Gastroesophageal sphincter (tissue), 4 donors: Measurements from ENCODE around the gene MVD. TPM values are rescaled to one million over a fixed set of nuclear protein-coding genes. Genes with fewer than 3 reads are reported as not detected.

Experiments used
- ATAC-seq: fragments of 150-250 bp; one replicate; pipeline ENCODE4 v1.9.1; 2016; ENCODE audit warnings: mild to moderate bottlenecking, moderate library complexity
- H3K27ac ChIP-seq, 4 donors: fragments of 200-600 bp; sonication (generic) in 3 of 4; 1 replicate in 3 of 4; 2 replicates in 1 of 4; pipeline ENCODE4 v1.5.1; 2016 to 2019
- H3K27me3 ChIP-seq: fragments of 200-600 bp; sonication (generic); one replicate; pipeline ENCODE4 v1.5.1; 2019
- H3K36me3 ChIP-seq, 2 donors: fragments of 200-600 bp; sonication (generic); one replicate each; pipeline ENCODE4 v1.5.1; 2019; ENCODE audit warnings: control low read depth in 1 of 2
- H3K4me1 ChIP-seq, 3 donors: fragments of 200-600 bp; sonication (generic); 1 replicate in 2 of 3; 2 replicates in 1 of 3; pipeline ENCODE4 v1.5.1; 2016 to 2019; ENCODE audit warnings: control low read depth in 2 of 3
- H3K4me3 ChIP-seq, 2 donors: fragments of 200-600 bp; sonication (generic); one replicate each; pipeline ENCODE4 v1.5.1; 2019; ENCODE audit warnings: mild to moderate bottlenecking in 1 of 2, moderate library complexity in 1 of 2
- H3K9me3 ChIP-seq, 3 donors: fragments of 200-600 bp; sonication (generic); one replicate each; pipeline ENCODE4 v1.5.1; 2017 to 2019; ENCODE audit warnings: control low read depth in 2 of 3
- EP300 ChIP-seq: sonication (generic); formaldehyde crosslinking; IDR thresholded peaks from one replicate; pipeline ENCODE4 v1.6.1; 2017; ENCODE audit warnings: antibody characterized with exemption, mild to moderate bottlenecking
- POLR2A ChIP-seq, 2 donors: fragments of 450-650 bp; IDR thresholded peaks; one replicate each; pipeline ENCODE4 v1.6.1; 2017; ENCODE audit warnings: antibody characterized with exemption in 2 of 2, mild to moderate bottlenecking in 2 of 2, moderate library complexity in 1 of 2
- POLR2AphosphoS5 ChIP-seq: sonication (generic); formaldehyde crosslinking; IDR thresholded peaks from one replicate; pipeline ENCODE4 v1.6.1; 2017; ENCODE audit warnings: antibody characterized with exemption
- WGBS, 2 donors: methylation state at CpG; one replicate each; pipeline ENCODE4 v1.1.5; 2018; ENCODE audit warnings: low coverage in 1 of 2; 5-methylcytosine and 5-hydroxymethylcytosine counted together
- total RNA-seq, 4 donors: library from RNA; depleted of rRNA; stranded (reverse); fragments of >200 nt; gene quantifications; one replicate each; pipeline ENCODE4 v1.1.0, GENCODE V29; 2016
- TF ChIP-seq, protein P1 (sequence below), 4 experiments: fragments of 200-600 bp in 2 of 4; fragments of 450-650 bp in 2 of 4; sonication (generic) in 1 of 4; IDR thresholded peaks; one replicate each; pipeline ENCODE4 v1.5.1; 2017 to 2019; ENCODE audit warnings: antibody characterized with exemption in 4 of 4, mild to moderate bottlenecking in 2 of 4, moderate library complexity in 2 of 4

MVD gene
- total RNA-seq, 4 donors from 2014 or later, result 21.3 to 30.3 (median 26.6) TPM

DNA sequence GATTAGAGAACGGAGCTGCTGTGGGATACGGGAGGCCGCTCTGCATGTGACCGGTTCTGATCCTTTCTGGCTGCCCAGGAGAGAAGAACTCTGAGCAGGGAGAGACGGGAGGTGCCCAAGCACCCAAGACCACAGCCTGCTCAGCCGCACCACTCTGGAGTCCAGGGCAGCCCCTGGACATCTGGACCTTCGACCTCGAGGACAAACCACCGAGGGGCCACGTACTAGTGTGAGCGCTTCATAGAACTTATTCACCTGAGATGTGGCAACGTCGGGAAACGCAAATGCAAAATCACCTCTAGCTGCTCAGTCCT is 37.4 kb upstream of the MVD start:
- ATAC-seq, result no peak
- no peaks in the 10 kb centered on the region for H3K27me3 ChIP-seq
- TF ChIP-seq POLR2AphosphoS5 (no peak), EP300 (no peak), POLR2A (IDR thresholded peaks at IDR 0.05) (no peak)
- TF ChIP-seq, protein P1, sequence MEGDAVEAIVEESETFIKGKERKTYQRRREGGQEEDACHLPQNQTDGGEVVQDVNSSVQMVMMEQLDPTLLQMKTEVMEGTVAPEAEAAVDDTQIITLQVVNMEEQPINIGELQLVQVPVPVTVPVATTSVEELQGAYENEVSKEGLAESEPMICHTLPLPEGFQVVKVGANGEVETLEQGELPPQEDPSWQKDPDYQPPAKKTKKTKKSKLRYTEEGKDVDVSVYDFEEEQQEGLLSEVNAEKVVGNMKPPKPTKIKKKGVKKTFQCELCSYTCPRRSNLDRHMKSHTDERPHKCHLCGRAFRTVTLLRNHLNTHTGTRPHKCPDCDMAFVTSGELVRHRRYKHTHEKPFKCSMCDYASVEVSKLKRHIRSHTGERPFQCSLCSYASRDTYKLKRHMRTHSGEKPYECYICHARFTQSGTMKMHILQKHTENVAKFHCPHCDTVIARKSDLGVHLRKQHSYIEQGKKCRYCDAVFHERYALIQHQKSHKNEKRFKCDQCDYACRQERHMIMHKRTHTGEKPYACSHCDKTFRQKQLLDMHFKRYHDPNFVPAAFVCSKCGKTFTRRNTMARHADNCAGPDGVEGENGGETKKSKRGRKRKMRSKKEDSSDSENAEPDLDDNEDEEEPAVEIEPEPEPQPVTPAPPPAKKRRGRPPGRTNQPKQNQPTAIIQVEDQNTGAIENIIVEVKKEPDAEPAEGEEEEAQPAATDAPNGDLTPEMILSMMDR (IDR thresholded peaks at IDR 0.05), result no peak
- H3K9me3 ChIP-seq, result no peaks in the 10 kb centered on the region
- H3K4me3 ChIP-seq, result no peak overlapping the region
- 68 to 80% methylated on average over 6 to 7 of the region's 14 CpGs for WGBS, 2 donors
- H3K36me3 ChIP-seq, result peaks cover 0 to 75% of the 10 kb centered on the region in 2 donors
- H3K27ac ChIP-seq, result peak overlapping the region in 3 of 4 donors; percentile 24 to 90 (median 37)
- H3K4me1 ChIP-seq, result peaks cover 0 to 57% (median 15%) of the 10 kb centered on the region in 3 donors

DNA sequence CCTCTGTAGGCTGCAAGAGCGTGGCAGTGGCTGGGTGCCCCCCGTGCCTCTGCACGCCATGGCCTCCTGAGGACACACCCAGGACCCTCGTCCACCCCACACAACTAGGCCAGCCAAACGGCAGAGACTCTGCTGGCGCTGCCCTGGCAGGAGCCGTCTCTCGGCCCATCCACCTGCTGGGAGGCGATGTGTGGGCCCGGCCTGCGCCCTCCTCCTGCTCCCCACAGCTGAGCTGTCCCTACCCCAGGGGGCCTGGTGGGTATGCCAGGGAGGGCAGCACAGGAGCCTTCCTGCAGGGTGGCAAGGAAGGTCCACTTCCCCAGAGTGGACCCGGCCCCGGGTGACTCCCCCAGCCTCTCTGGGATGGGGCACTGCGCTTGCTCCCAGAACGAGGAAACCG is 36.3 kb upstream of the MVD start:
- Histone ChIP-seq H3K27ac (no peak overlapping the region), H3K27me3 (no peaks in the 10 kb centered on the region), H3K4me3 (no peak overlapping the region), H3K4me1 (peaks cover 0 to 46% (median 6%) of the 10 kb centered on the region in 3 donors), H3K36me3 (peaks cover 0 to 78% of the 10 kb centered on the region in 2 donors), H3K9me3 (no peaks in the 10 kb centered on the region)
- no CpG with 5 or more reads among the region's 16 CpGs for WGBS, 2 donors
- TF ChIP-seq, protein P1 (IDR thresholded peaks at IDR 0.05), result no peak
- no peak for TF ChIP-seq POLR2A (IDR thresholded peaks at IDR 0.05)
- no peak for ATAC-seq

DNA sequence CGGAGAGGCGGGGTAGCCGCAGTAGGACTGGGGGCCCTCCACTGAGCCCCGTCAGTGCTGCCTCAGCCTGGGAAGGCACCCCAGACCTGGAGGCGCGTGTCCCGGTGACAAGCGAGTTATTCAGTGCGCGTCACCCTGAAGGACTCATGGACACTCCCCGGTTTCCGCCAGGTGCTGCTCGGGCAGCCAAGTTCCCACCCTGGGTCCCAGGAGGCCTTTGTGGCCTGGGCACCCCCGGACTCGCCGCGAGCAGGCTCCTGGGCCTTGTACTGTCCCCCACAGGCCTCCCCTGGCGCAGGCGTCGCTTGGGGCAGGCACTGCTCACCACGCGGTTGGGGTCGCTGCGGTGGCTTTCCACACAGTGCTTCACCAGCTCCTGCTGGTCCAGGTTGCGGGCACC is 35.8 kb upstream of the MVD start:
- peaks cover 0 to 41% (median 6%) of the 10 kb centered on the region in 3 donors for H3K4me1 ChIP-seq
- no peak for TF ChIP-seq POLR2A (IDR thresholded peaks at IDR 0.05)
- H3K27ac ChIP-seq, result no peak overlapping the region
- no peaks in the 10 kb centered on the region for H3K27me3 ChIP-seq
- peaks cover 0 to 78% of the 10 kb centered on the region in 2 donors for H3K36me3 ChIP-seq
- no peak for ATAC-seq
- no peaks in the 10 kb centered on the region for H3K9me3 ChIP-seq
- WGBS, 2 donors, result 94% methylated on average over 3 of the region's 25 CpGs; no CpG with 5 or more reads in 1 of the 2 donors
- no peak overlapping the region for H3K4me3 ChIP-seq

DNA sequence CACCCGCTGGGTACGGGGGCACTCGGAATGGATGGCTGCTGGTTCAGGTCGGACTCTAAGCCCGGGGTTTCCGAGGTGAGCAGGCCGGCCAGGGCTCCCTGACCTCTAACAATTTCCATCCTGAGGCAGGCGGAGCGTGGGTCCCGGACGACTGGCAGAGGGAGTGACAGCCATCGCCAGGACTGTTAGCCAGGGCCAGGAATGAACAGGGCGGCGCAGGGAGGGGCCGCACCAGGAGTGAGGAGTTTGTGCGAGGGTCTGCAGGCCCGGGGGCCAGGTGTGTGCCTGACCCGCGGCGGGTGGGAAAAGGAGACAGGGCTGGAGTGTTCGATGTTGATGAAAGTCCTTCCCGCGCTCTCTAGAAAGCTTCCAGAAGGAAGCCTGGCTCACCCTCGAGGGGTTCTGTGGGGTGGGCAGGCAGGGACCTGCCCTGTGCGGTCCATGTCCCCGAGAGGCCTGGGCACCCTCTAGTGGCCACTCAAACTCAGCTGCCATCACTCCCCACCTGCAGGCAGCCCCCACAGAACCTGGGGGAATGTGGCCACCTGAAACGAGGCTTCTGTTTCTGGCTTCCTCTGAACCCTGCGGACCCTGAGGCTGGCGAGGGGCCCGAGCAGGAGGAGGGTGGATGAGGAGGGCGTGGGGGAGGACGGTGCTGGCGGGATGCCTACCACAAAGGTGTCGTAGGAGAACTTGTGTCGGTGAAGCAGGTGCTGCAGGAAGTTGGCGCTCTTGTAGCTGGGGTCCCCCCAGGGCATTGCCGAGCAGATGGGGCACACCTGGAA is 35.1 kb upstream of the MVD start:
- peaks cover 0 to 78% of the 10 kb centered on the region in 2 donors for H3K36me3 ChIP-seq

DNA sequence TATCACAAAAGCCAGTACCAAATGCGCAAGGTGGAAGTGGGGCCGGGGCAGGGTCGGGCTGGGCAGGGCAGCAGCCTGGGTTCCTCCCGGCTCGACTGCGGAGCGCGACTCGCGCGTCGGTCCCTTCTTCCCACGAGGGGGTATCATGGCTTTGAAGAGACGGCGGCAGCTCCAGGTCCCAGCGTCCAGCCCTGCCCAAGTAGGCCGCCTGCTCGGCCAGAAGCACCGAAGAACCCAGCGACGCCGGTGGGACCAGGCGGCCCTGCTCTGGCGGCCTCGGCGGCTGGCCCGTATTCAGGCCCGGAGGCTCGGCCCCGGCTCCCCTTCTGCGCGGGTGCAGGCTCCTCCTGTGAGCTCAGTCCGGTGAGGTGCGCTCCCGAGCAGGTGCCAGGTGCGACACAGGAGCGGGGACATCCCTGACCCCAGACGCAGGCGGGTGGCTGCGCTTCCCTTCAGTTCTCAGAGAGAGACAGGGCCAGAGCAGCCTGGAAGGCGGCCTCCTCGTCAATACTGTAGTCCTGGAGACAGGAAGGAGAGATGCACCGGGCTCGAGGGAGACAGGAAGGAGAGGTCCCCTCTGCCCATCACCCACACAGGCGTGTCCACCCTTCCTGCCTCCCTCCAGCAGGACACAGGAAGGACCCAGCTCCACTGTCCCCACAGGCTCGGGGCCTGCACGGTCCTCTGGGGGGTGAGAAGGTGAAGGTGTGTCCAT is 34.4 kb upstream of the MVD start:
- Histone ChIP-seq H3K27me3 (peaks cover 6% of the 10 kb centered on the region), H3K36me3 (peaks cover 0 to 71% of the 10 kb centered on the region in 2 donors), H3K4me3 (no peak overlapping the region), H3K27ac (no peak overlapping the region), H3K4me1 (peaks cover 0 to 27% (median 6%) of the 10 kb centered on the region in 3 donors), H3K9me3 (no peaks in the 10 kb centered on the region)
- no peak for ATAC-seq
- 80% methylated on average over 2 of the region's 47 CpGs; no CpG with 5 or more reads in 1 of the 2 donors for WGBS, 2 donors
- TF ChIP-seq, protein P1 (IDR thresholded peaks at IDR 0.05), result no peak
- no peak for TF ChIP-seq POLR2AphosphoS5
- no peak for TF ChIP-seq POLR2A (IDR thresholded peaks at IDR 0.05)
- no peak for TF ChIP-seq EP300

More for the DNA sequence above, 35.1 kb upstream of the MVD start:
- H3K4me1 ChIP-seq, result peaks cover 0 to 35% (median 6%) of the 10 kb centered on the region in 3 donors
- H3K27ac ChIP-seq, result no peak overlapping the region
- H3K27me3 ChIP-seq, result no peaks in the 10 kb centered on the region
- 88% methylated on average over 13 of the region's 37 CpGs; no CpG with 5 or more reads in 1 of the 2 donors for WGBS, 2 donors
- ATAC-seq, result no peak
- TF ChIP-seq POLR2AphosphoS5 (no peak), POLR2A (IDR thresholded peaks at IDR 0.05) (no peak), EP300 (no peak)
- TF ChIP-seq, protein P1 (IDR thresholded peaks at IDR 0.05), result no peak
- no peaks in the 10 kb centered on the region for H3K9me3 ChIP-seq
- no peak overlapping the region for H3K4me3 ChIP-seq
